K562 (cell line): Measurements from ENCODE around the gene ZKSCAN8. TPM values are rescaled to one million over a fixed set of nuclear protein-coding genes. Genes with fewer than 3 reads are reported as not detected.

ENCODE experiments used
- LEF1 ChIP-seq: fragments of 450-650 bp; IDR thresholded peaks from 2 replicates; pipeline ENCODE4 v1.6.1; 2016; ENCODE audit warnings: mild to moderate bottlenecking
- ZNF512 ChIP-seq: IDR thresholded peaks from 2 replicates; pipeline ENCODE4 v1.6.1; 2016; ENCODE audit warnings: missing genetic modification characterization, missing compliant biosample characterization
- ZNF77 ChIP-seq: fragments of 250-450 bp; sonication (Bioruptor Pico); IDR thresholded peaks from 2 replicates; pipeline ENCODE4 v1.5.0; 2020
- polyA plus RNA-seq, 8 experiments: library from polyadenylated mRNA; depleted of rRNA in 4 of 8; stranded (reverse) in 5 of 8; unstranded in 3 of 8; fragments of >200 nt; fragmentation: Nextera tagmentation in 2 of 8; fragmentation: Illumina TruSeq in 1 of 8; extraction: Ambion mirVana in 2 of 8; extraction: Trizol in 1 of 8; gene quantifications; 2 replicates each; pipeline versions ENCODE4 v1.2.1 to v1.2.3, GENCODE V29; 2011 to 2014; ENCODE audit warnings: inconsistent platforms in 1 of 8, missing spikeins in 1 of 8
- total RNA-seq, 7 experiments: library from RNA; depleted of rRNA in 6 of 7; stranded (reverse); fragments of >200 nt in 6 of 7; fragmentation: Illumina TruSeq in 2 of 7; extraction: Trizol in 2 of 7; gene quantifications; 2 replicates each; pipeline versions ENCODE4 v1.2.1 to v1.2.3, GENCODE V29; 2011 to 2021; ENCODE audit warnings: low replicate concordance in 1 of 7
- TF ChIP-seq, protein P1 (sequence below), 2 experiments: fragments of 450-650 bp; formaldehyde crosslinking in 1 of 2; IDR thresholded peaks; 2 replicates each; pipeline versions ENCODE4 v1.4.0 to v1.6.1; 2014 to 2020; ENCODE audit warnings: mild to moderate bottlenecking in 2 of 2, borderline replicate concordance in 1 of 2, low read depth in 1 of 2

ZKSCAN8 gene
- total and polyA plus RNA-seq, 9 of the 15 experiments (the other 6 are each of a cell fraction or from before 2014, with no cell fraction given): 3.3 to 37.7 (median 21.7) TPM

DNA sequence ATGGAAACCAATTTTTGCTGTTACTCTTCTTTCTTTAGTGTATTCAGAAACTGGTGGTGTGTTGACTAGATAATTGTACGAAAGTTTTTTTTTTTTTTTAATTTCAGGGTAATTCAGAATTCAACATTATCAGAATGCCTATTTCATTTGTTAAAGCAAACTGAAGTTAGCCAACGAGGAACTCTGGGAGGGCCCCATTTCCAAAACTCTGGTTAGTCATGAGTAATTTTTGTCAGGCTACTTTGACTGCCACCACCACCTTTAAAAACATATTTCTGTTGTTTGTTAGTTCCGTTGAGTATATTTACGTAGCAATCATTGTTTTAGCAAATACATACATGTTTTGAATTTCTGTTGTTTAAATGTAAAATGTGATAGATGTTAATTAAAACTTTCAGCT, 763 bp downstream of the ZKSCAN8 start (continued):
- TF ChIP-seq ZNF512 (tag) (0 out of 2 replicates have a peak, but pooled peaks have one; percentile 35), LEF1 (no peak), ZNF77 (CRISPR knock-in tag) (no peak)
- TF ChIP-seq, protein P1, sequence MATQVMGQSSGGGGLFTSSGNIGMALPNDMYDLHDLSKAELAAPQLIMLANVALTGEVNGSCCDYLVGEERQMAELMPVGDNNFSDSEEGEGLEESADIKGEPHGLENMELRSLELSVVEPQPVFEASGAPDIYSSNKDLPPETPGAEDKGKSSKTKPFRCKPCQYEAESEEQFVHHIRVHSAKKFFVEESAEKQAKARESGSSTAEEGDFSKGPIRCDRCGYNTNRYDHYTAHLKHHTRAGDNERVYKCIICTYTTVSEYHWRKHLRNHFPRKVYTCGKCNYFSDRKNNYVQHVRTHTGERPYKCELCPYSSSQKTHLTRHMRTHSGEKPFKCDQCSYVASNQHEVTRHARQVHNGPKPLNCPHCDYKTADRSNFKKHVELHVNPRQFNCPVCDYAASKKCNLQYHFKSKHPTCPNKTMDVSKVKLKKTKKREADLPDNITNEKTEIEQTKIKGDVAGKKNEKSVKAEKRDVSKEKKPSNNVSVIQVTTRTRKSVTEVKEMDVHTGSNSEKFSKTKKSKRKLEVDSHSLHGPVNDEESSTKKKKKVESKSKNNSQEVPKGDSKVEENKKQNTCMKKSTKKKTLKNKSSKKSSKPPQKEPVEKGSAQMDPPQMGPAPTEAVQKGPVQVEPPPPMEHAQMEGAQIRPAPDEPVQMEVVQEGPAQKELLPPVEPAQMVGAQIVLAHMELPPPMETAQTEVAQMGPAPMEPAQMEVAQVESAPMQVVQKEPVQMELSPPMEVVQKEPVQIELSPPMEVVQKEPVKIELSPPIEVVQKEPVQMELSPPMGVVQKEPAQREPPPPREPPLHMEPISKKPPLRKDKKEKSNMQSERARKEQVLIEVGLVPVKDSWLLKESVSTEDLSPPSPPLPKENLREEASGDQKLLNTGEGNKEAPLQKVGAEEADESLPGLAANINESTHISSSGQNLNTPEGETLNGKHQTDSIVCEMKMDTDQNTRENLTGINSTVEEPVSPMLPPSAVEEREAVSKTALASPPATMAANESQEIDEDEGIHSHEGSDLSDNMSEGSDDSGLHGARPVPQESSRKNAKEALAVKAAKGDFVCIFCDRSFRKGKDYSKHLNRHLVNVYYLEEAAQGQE (IDR thresholded peaks at IDR 0.05; ENCODE audit: borderline replicate concordance): no peak
- TF ChIP-seq, protein P1 (CRISPR knock-in tag; IDR thresholded peaks at IDR 0.05; ENCODE audit: low read depth): no peak
